ENCODE results near the gene HARS1. TPM values are rescaled to one million over a fixed set of nuclear protein-coding genes. Genes with fewer than 3 reads are reported as not detected.

HARS1 gene
- total and polyA plus RNA-seq, 10 of the 15 experiments (the other 5 are each of a cell fraction or from before 2014, with no cell fraction given), result 12.0 to 93.8 (median 76.9) TPM

- TF ChIP-seq PRDM15 (CRISPR knock-in tag; IDR thresholded peaks at IDR 0.05) (no peak), ZNF687 (IDR thresholded peaks at IDR 0.05) (no peak), NFIC (IDR thresholded peaks at IDR 0.05; ENCODE audit: low read depth, low read length) (no peak), ATF3 (IDR thresholded peaks at IDR 0.05; ENCODE audit: borderline replicate concordance, extremely low read depth, low read depth, low read length) (no peak), ZNF217 (IDR thresholded peaks at IDR 0.05) (no peak), JUNB (IDR thresholded peaks at IDR 0.05) (no peak), SMARCA5 (IDR thresholded peaks at IDR 0.05) (no peak), REST (IDR thresholded peaks at IDR 0.05; ENCODE audit: low read depth, low read length) (no peak), EED (IDR thresholded peaks at IDR 0.05; ENCODE audit: low read depth) (no peak)
Measured at GRCh38 chr5:140628711-140629110, 62.5 kb downstream of the HARS1 start (continued).

Measured in GM12878 (cell line).